ENCODE results near the gene SEMA6B. TPM values are rescaled to one million over a fixed set of nuclear protein-coding genes. Genes with fewer than 3 reads are reported as not detected.

Gene SEMA6B
- polyA plus RNA-seq, 1 donor (not counting 4 experiments of a cell fraction or from before 2014, with no cell fraction given) = 0.41 TPM

GRCh38 chr19:4553092-4553695, 6.3 kb downstream of the SEMA6B start:
- Histone ChIP-seq H3K9ac (ENCODE audit: control insufficient read depth, extremely low read depth, insufficient read depth, low read length) (no peak overlapping the region), H3K4me3 (ENCODE audit: control insufficient read depth in 2 of 3, extremely low read depth in 1 of 3, insufficient read depth in 2 of 3, low read depth in 1 of 3, low read length in 3 of 3) (no peak overlapping the region), H3K79me2 (ENCODE audit: control insufficient read depth, insufficient read depth, low read length) (no peaks in the 10 kb centered on the region), H2AFZ (ENCODE audit: control insufficient read depth, low read length) (no peak overlapping the region), H3K9me1 (ENCODE audit: control insufficient read depth, extremely low read depth, insufficient read depth, low read length) (no peaks in the 10 kb centered on the region), H3K27me3 (ENCODE audit: control insufficient read depth, extremely low read depth, insufficient read depth, low read length) (no peaks in the 10 kb centered on the region), H3K36me3 (ENCODE audit: control insufficient read depth in 2 of 2, extremely low read depth in 1 of 2, insufficient read depth in 2 of 2, low read length in 2 of 2) (no peaks in the 10 kb centered on the region), H3K4me2 (ENCODE audit: control insufficient read depth, extremely low read depth, insufficient read depth, low read depth, low read length) (no peak overlapping the region), H3K27ac (ENCODE audit: control insufficient read depth, insufficient read depth, low read length) (no peak overlapping the region), H3K9me3 (ENCODE audit: control insufficient read depth, low read depth, low read length) (no peaks in the 10 kb centered on the region), H3K4me1 (ENCODE audit: control insufficient read depth, extremely low read depth, insufficient read depth, low read length) (no peaks in the 10 kb centered on the region), H4K20me1 (ENCODE audit: control insufficient read depth, extremely low read depth, insufficient read depth, low read length) (no peaks in the 10 kb centered on the region)
- FAIRE-seq (no peak), DNase-seq (ENCODE audit: low read depth, low spot score) (no peak)
- TF ChIP-seq CTCF (optimal IDR thresholded peaks at IDR 0.05 in 1 of 3, IDR thresholded peaks at IDR 0.05 in 1 of 3, conservative IDR thresholded peaks at IDR 0.05 in 1 of 3; ENCODE audit: extremely low read depth in 1 of 3, insufficient read depth in 2 of 3, low read length in 3 of 3) (no peak), EZH2 (IDR thresholded peaks at IDR 0.05; ENCODE audit: low read length) (no peak)
- dilution Hi-C loops (cut with MboI; ENCODE audit: extremely low pct_ligation_motif_present, low sequenced_read_pairs) = no loop called here

- no peaks in the 10 kb centered on the region for H3K36me3 ChIP-seq (ENCODE audit: control insufficient read depth in 2 of 2, extremely low read depth in 1 of 2, insufficient read depth in 2 of 2, low read length in 2 of 2)
- H3K27me3 ChIP-seq (ENCODE audit: control insufficient read depth, extremely low read depth, insufficient read depth, low read length) = no peaks in the 10 kb centered on the region
- H3K4me3 ChIP-seq (ENCODE audit: control insufficient read depth in 2 of 3, extremely low read depth in 1 of 3, insufficient read depth in 2 of 3, low read depth in 1 of 3, low read length in 3 of 3) = no peak overlapping the region
- TF ChIP-seq CTCF (optimal IDR thresholded peaks at IDR 0.05 in 1 of 3, IDR thresholded peaks at IDR 0.05 in 1 of 3, conservative IDR thresholded peaks at IDR 0.05 in 1 of 3; ENCODE audit: extremely low read depth in 1 of 3, insufficient read depth in 2 of 3, low read length in 3 of 3) (no peak), EZH2 (IDR thresholded peaks at IDR 0.05; ENCODE audit: low read length) (no peak)
- no peaks in the 10 kb centered on the region for H3K4me1 ChIP-seq (ENCODE audit: control insufficient read depth, extremely low read depth, insufficient read depth, low read length)
- dilution Hi-C loops (cut with MboI; ENCODE audit: extremely low pct_ligation_motif_present, low sequenced_read_pairs) = no loop called here
- no peak overlapping the region for H3K9ac ChIP-seq (ENCODE audit: control insufficient read depth, extremely low read depth, insufficient read depth, low read length)
- H4K20me1 ChIP-seq (ENCODE audit: control insufficient read depth, extremely low read depth, insufficient read depth, low read length) = no peaks in the 10 kb centered on the region
- H2AFZ ChIP-seq (ENCODE audit: control insufficient read depth, low read length) = no peak overlapping the region
- H3K27ac ChIP-seq (ENCODE audit: control insufficient read depth, insufficient read depth, low read length) = no peak overlapping the region
- no peak overlapping the region for H3K4me2 ChIP-seq (ENCODE audit: control insufficient read depth, extremely low read depth, insufficient read depth, low read depth, low read length)
- no peaks in the 10 kb centered on the region for H3K9me3 ChIP-seq (ENCODE audit: control insufficient read depth, low read depth, low read length)
- DNase-seq (ENCODE audit: low read depth, low spot score) = no peak
- no peak for FAIRE-seq
- no peaks in the 10 kb centered on the region for H3K79me2 ChIP-seq (ENCODE audit: control insufficient read depth, insufficient read depth, low read length)
- H3K9me1 ChIP-seq (ENCODE audit: control insufficient read depth, extremely low read depth, insufficient read depth, low read length) = no peaks in the 10 kb centered on the region
Measured at GRCh38 chr19:4552525-4552819, 7.0 kb downstream of the SEMA6B start.

Measured in keratinocyte (primary cell).